Lower leg skin (tissue), 3 donors: ENCODE results near the gene AUTS2.

ENCODE experiments used
- POLR2A ChIP-seq, 2 donors: fragments of 450-650 bp; IDR thresholded peaks; one replicate each; pipeline ENCODE4 v1.6.1; 2016 to 2017; ENCODE audit warnings: antibody characterized with exemption in 2 of 2, mild to moderate bottlenecking in 1 of 2, moderate library complexity in 1 of 2
- TF ChIP-seq, protein P1 (sequence below), 3 donors: fragments of 450-650 bp; IDR thresholded peaks; one replicate each; pipeline ENCODE4 v1.5.1; 2016; ENCODE audit warnings: antibody characterized with exemption in 3 of 3, mild to moderate bottlenecking in 3 of 3, moderate library complexity in 2 of 3

DNA sequence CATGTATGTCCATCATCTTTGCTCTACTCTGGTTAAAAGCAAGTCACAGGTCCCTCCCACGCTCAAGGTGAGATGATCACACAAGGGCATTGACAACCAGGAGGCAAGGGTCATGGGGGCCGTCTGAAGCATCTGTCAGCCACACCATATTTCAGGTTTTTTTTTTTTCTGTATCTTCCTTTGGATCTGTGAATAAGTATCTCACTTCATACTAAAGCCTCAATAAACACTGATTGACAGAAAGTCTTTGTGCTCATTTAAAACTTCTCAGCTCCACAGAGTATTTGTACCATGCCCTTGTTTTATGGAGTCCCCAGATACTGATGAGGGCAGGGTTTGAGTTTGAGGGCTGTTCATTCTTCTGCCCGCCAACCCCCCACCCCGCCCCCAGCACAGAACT is 45.0 kb downstream of the AUTS2 start:
- TF ChIP-seq, protein P1, sequence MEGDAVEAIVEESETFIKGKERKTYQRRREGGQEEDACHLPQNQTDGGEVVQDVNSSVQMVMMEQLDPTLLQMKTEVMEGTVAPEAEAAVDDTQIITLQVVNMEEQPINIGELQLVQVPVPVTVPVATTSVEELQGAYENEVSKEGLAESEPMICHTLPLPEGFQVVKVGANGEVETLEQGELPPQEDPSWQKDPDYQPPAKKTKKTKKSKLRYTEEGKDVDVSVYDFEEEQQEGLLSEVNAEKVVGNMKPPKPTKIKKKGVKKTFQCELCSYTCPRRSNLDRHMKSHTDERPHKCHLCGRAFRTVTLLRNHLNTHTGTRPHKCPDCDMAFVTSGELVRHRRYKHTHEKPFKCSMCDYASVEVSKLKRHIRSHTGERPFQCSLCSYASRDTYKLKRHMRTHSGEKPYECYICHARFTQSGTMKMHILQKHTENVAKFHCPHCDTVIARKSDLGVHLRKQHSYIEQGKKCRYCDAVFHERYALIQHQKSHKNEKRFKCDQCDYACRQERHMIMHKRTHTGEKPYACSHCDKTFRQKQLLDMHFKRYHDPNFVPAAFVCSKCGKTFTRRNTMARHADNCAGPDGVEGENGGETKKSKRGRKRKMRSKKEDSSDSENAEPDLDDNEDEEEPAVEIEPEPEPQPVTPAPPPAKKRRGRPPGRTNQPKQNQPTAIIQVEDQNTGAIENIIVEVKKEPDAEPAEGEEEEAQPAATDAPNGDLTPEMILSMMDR (IDR thresholded peaks at IDR 0.05), result no peak
- TF ChIP-seq POLR2A (IDR thresholded peaks at IDR 0.05), result no peak
